SJSA1 (cell line): ENCODE results near the gene TBC1D22A. TPM values are rescaled to one million over a fixed set of nuclear protein-coding genes. Genes with fewer than 3 reads are reported as not detected.

Source experiments
- DNase-seq, 2 experiments: peaks; one replicate each; pipeline ENCODE4 v3.0.0-alpha.2; 2015 to 2020; ENCODE audit warnings: low spot score in 2 of 2, low read depth in 1 of 2
- H3K27ac ChIP-seq: fragments of 250-450 bp; sonication (Bioruptor Pico); 2 replicates; pipeline ENCODE4 v1.5.1; 2020; ENCODE audit warnings: mild to moderate bottlenecking, moderate library complexity
- H3K27me3 ChIP-seq: fragments of 250-450 bp; sonication (Bioruptor Pico); replicated peaks from 2 replicates; pipeline ENCODE4 v1.5.1; 2020; ENCODE audit warnings: mild to moderate bottlenecking, moderate library complexity
- H3K36me3 ChIP-seq: fragments of 250-450 bp; sonication (Bioruptor Pico); 2 replicates; pipeline ENCODE4 v1.5.1; 2020; ENCODE audit warnings: mild to moderate bottlenecking
- H3K4me1 ChIP-seq: fragments of 250-450 bp; sonication (Bioruptor Pico); replicated peaks from 2 replicates; pipeline ENCODE4 v1.6.1; 2021; ENCODE audit warnings: mild to moderate bottlenecking
- H3K4me3 ChIP-seq: fragments of 250-450 bp; sonication (Bioruptor Pico); 2 replicates; pipeline ENCODE4 v1.5.1; 2020; ENCODE audit warnings: mild to moderate bottlenecking
- H3K9me3 ChIP-seq: fragments of 250-450 bp; sonication (Bioruptor Pico); replicated peaks from 2 replicates; pipeline ENCODE4 v1.5.1; 2020; ENCODE audit warnings: mild to moderate bottlenecking
- total RNA-seq: library from RNA; depleted of rRNA; stranded (reverse); fragments of >200 nt; shearing (Covaris generic); gene quantifications from 2 replicates; pipeline ENCODE4 v1.2.3, GENCODE V29; 2014

TBC1D22A gene
- total RNA-seq, 1 experiment from 2014 or later, result 10.5 TPM

DNA sequence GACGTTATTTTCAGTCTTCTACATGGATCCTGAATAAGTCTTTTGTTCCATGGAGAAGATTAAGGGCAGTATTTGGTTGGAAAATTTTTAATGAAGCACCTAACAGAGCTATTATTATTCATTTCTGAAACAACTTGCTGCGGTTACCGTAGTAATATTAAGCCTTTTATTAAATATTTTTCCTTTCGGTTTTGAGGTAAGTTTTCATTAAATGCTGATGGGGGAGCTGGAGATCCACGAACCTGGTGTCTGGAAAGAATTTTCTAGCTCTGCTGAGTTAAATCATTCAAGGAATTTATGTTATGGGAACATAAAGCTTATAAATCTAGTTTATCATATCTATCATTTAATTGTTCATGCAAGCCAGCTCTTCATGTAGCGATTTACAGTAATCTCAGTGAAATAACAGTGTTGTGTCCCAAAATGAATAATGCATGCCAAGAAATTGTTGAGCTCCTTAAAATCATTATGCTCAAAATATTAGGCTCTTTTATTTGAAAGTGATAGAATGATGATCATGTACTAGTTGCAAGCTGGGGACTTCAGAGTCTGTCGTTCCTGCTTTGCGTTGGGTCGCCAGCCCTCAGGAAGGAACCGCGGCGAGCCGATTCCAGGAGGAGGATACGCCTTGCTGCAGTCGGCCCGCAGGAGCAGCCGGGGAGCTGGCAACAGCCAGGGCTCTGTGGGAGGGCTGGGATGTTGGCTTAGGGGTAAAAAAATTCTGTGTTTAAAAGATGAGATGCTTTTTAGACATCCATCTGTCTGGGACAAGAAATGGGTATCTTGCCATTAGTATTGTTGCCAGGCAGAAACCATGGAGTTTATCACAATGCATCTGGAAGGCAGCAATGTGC, 83.1 kb downstream of the TBC1D22A start:
- no peak overlapping the region for H3K27ac ChIP-seq
- no peak overlapping the region for H3K4me3 ChIP-seq
- peaks cover 5% of the 10 kb centered on the region for H3K4me1 ChIP-seq
- DNase-seq, result no peak
- no peaks in the 10 kb centered on the region for H3K27me3 ChIP-seq
- H3K36me3 ChIP-seq, result peaks cover under 1% of the 10 kb centered on the region; the same call in 1 of the 2 replicates
- H3K9me3 ChIP-seq, result no peaks in the 10 kb centered on the region

DNA sequence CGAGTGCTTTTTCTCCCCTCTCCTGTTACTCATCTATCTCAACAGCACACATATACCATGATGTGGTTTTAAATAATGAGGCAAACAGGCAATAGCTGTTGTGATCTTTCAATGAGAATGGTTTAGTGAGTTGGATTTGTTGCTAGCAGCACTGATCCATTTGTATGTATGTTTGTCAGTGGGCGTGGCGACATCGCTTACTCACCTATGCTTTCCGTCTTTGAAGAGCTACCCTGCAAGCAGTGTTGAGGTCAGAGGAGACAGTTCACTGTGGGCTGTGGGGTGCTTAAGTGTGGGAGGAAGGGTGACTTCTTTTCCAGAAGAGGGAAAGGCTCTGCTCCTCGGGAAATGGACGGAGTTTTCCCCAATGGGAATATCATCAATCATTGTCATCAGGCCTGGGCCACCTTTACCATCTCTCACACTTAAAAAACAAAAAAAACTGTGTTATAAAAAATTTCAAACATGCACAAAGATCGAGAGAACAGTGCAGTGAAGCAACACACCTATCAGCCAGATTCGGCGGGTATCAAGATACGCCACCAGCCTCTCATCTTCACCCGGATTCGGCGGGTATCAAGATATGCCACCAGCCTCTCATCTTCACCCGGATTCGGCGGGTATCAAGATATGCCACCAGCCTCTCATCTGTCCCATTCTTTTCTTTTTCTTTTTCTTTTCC, 83.8 kb downstream of the TBC1D22A start:
- no peak overlapping the region for H3K4me3 ChIP-seq

DNA sequence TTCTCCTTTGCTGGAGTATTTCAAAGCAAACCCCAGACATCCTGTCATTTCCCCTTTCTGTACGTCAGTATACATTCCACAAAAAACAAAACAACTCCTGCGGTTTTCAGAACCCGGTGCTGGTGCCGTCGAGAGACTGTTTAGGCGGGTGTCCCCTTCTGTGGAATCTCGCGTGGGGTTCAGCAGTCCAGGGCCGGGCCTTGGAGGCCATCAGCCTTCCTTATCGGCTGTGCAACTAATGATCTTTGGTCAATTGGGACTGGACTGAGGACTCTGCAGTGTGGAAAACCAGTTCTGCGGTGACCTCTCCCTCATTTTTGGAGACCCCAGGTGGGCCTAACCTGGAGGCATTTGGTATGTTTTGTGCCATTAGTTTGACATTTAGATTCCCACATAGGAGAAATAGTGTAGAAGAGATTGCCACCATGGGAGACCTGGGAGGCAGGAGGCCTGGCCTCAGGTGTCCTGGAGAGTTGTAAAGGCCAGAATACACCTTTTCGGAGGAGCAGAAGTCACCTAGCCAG, 84.4 kb downstream of the TBC1D22A start:
- peaks cover 5% of the 10 kb centered on the region for H3K4me1 ChIP-seq
- H3K27me3 ChIP-seq, result no peaks in the 10 kb centered on the region
- no peak overlapping the region for H3K27ac ChIP-seq
- H3K9me3 ChIP-seq, result no peaks in the 10 kb centered on the region
- no peak for DNase-seq
- peaks cover 3% of the 10 kb centered on the region; the same call in 1 of the 2 replicates for H3K36me3 ChIP-seq
- no peak overlapping the region for H3K4me3 ChIP-seq

More for the DNA sequence above, 83.8 kb downstream of the TBC1D22A start:
- Histone ChIP-seq H3K27me3 (no peaks in the 10 kb centered on the region), H3K27ac (no peak overlapping the region), H3K9me3 (no peaks in the 10 kb centered on the region), H3K4me1 (peaks cover 5% of the 10 kb centered on the region), H3K36me3 (peaks cover 3% of the 10 kb centered on the region; the same call in 1 of the 2 replicates)
- no peak for DNase-seq

DNA sequence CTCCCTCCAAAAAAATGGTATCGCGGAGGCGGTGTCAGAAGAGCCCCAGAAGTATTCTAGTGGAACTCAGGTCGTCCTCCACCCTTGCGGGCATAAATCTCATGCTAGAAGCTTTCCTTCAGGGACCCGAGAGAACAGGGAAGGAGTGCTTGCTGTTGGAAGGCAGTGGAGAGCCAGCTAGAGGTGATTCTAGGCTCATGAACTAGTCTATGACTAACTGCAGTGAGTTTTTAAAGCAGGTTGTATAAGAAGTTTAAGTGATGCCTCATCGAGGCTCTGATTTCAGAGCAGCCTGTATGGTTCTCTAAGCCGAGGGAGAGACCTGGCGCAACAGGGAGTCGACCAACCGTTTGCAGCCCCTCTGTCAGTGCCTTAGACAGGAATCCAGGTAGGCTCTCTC, 85.7 kb downstream of the TBC1D22A start:
- H3K36me3 ChIP-seq, result peaks cover 3% of the 10 kb centered on the region; the same call in 1 of the 2 replicates
- no peak for DNase-seq
- H3K27me3 ChIP-seq, result no peaks in the 10 kb centered on the region
- no peak overlapping the region for H3K4me3 ChIP-seq
- H3K27ac ChIP-seq, result no peak overlapping the region
- H3K4me1 ChIP-seq, result peaks cover 5% of the 10 kb centered on the region
- H3K9me3 ChIP-seq, result no peaks in the 10 kb centered on the region

DNA sequence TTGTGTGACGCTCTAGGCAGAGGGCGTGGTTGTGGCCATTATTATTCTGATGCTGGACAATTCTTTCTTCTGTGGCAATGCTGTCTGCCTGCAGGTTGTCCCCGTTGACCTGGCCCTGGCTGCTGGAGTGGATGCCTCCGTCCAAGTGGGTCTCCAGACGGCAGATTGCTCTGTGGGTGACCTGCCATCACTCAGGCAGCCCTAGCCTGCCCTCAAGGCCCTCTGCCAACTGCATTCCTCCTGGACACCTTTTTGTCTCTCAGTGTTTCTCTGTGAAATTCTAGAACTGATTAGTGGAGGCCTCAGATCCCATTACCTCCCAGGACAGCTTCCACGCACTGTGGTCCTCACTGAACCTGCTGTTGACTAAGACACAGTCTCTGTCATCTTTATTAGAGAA, 86.7 kb downstream of the TBC1D22A start:
- DNase-seq, result no peak

DNA sequence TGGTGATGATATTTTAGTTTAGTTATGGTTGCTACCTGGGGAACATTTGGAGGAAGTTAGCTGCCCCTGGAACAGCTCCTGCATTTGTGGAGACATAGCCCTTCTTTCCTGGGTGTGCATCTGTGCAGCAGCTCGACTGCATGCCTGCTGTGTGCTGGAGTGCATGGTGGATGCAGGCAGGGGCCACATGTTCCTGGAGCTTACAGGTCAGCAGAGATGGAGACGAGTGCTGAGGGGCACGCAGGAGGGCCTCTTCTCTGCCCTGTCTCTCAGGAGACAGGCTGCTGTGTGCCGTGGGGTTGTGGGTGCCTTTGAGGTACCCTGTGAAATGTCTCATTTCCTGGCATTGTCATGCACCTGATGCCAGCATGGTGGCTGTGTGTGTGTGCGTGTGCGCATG, 87.5 kb downstream of the TBC1D22A start:
- no peak overlapping the region for H3K27ac ChIP-seq

More for the DNA sequence above, 86.7 kb downstream of the TBC1D22A start:
- Histone ChIP-seq H3K4me3 (no peak overlapping the region), H3K36me3 (peaks cover 3% of the 10 kb centered on the region; the same call in 1 of the 2 replicates), H3K27me3 (no peaks in the 10 kb centered on the region), H3K27ac (no peak overlapping the region), H3K9me3 (no peaks in the 10 kb centered on the region), H3K4me1 (peaks cover 5% of the 10 kb centered on the region)

DNA sequence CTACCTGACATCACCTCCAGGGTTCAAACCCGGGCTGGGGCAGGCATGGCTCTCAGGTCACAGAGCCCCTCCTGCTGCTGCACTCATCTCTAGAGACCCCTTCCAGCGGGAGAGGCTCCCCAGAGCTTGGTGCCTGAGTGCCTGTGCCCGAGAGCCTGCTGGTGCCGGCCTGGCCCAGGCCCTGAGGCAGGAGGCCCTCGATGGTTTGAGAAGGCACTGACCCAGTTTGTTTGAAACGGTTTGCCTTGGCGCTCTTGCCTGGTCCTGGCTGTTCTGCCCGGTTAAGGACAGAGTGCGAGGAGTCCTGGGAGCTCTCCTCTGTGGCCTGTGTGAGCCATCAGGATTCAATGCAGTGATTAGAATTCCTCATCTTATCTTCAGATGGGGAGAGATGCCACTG, 88.9 kb downstream of the TBC1D22A start:
- no peak for DNase-seq
- Histone ChIP-seq H3K4me3 (no peak overlapping the region), H3K4me1 (peaks cover under 1% of the 10 kb centered on the region), H3K27ac (no peak overlapping the region), H3K36me3 (peaks cover 3% of the 10 kb centered on the region; the same call in 1 of the 2 replicates), H3K27me3 (no peaks in the 10 kb centered on the region), H3K9me3 (no peaks in the 10 kb centered on the region)

More for the DNA sequence above, 87.5 kb downstream of the TBC1D22A start:
- DNase-seq, result no peak
- Histone ChIP-seq H3K27me3 (no peaks in the 10 kb centered on the region), H3K36me3 (peaks cover 3% of the 10 kb centered on the region; the same call in 1 of the 2 replicates), H3K4me3 (no peak overlapping the region), H3K4me1 (peaks cover 5% of the 10 kb centered on the region), H3K9me3 (no peaks in the 10 kb centered on the region)

DNA sequence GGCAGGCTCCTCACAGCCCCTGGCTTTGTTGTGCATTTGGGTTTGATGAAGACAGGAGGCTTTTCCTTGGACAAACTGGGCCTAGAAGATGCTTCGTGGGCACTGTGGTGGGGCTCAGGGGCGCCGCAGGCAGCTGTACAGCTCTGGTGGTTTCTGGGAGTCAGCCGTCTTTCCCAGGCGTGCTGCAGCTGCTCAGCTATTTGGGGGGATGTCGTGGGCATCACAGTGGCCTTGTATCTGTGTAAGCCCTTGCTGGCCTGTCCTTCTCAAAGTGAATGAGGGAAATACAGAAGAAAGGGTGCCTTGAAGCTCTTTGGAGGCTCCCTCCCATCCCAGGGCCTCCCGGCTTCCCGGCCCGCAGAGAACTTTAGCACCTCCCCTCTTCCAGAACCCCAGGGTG, 89.5 kb downstream of the TBC1D22A start:
- H3K27ac ChIP-seq, result no peak overlapping the region
- DNase-seq, result no peak
- no peaks in the 10 kb centered on the region for H3K4me1 ChIP-seq
- H3K36me3 ChIP-seq, result peaks cover 3% of the 10 kb centered on the region; the same call in 1 of the 2 replicates
- H3K9me3 ChIP-seq, result no peaks in the 10 kb centered on the region
- H3K27me3 ChIP-seq, result no peaks in the 10 kb centered on the region
- no peak overlapping the region for H3K4me3 ChIP-seq

DNA sequence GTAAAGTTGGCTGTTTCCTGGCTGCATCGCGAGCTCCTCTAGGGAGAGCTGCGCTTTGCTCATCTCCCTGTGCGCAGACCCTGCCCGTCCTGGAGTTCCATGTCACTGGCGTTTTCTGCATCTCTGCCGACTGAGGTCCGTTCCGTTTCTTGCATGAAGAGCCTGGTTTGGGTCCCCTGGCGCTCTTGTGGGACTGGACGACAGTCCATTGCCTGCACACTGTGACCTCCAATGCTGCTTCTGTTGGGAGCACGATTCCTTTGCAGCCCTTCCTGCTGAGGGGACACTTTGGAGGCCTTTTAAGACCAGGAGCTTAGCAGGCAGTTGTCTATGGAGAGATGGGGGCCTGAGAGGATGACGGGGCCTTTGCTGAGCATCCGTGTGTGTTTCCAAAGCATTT, 90.3 kb downstream of the TBC1D22A start:
- H3K27ac ChIP-seq, result no peak overlapping the region
- no peak for DNase-seq
- H3K27me3 ChIP-seq, result no peaks in the 10 kb centered on the region
- H3K4me1 ChIP-seq, result no peaks in the 10 kb centered on the region
- peaks cover 3% of the 10 kb centered on the region; the same call in 1 of the 2 replicates for H3K36me3 ChIP-seq
- no peaks in the 10 kb centered on the region; the same call in 1 of the 2 replicates for H3K9me3 ChIP-seq
- H3K4me3 ChIP-seq, result no peak overlapping the region

DNA sequence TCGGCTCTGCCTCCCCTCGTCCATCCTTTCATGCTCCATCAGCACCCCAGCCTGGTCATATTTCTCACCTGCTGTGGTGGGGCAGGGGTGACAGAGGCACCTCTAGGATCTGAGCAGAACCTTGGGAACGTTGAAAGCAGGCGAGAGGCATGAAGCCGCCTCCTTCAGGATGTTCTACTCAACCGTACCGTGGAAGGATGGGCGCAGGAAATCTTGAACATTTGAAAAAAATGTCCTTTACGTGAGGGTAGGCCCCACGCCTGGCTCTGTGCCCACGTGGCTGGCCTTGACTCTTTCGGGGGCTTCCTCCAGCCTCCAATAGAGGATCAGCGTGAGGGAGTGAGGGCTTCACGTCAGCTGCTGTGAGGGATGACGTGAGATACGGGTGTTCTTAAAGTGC, 90.7 kb downstream of the TBC1D22A start:
- Histone ChIP-seq H3K4me3 (no peak overlapping the region), H3K4me1 (no peaks in the 10 kb centered on the region), H3K27me3 (no peaks in the 10 kb centered on the region), H3K36me3 (peaks cover 3% of the 10 kb centered on the region; the same call in 1 of the 2 replicates), H3K9me3 (no peaks in the 10 kb centered on the region; the same call in 1 of the 2 replicates), H3K27ac (no peak overlapping the region)
- DNase-seq, result no peak

DNA sequence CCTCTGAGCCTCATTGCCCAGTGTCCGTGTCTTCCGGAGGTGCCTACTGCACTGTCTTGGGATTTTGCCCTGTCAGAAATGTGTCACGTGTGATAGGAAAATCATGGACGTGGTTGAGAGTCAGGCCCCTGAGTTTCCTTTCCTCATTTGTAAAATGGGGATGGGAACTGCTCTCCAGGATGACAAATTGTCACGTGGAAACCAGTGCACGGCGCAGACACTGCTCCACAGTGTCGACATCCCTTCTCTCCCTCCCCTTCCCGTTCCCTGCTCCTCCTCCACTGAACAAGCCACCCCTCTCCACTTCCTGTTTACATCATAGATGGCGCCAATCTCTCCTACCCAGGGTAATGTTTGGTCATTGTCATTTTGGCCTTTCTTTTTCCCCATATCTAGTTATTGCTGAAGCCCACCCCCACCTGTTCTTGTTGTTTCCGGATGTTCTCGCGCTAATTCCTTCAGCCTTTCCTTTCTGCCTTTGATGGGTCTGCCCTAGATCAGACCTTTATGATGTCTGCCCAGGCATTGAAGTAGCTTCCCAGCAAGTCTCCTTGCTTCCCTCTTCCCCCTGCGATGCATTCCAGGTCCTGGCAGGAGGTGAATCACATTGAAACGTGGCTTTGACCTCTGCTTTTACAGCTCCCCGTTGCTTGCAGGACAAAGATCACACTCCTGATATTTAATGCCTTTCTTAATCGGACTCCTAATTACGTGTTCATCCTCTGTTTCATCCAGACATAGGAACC, 91.8 kb downstream of the TBC1D22A start:
- H3K4me3 ChIP-seq, result no peak overlapping the region
- no peak for DNase-seq
- no peaks in the 10 kb centered on the region; the same call in 1 of the 2 replicates for H3K9me3 ChIP-seq
- no peaks in the 10 kb centered on the region for H3K4me1 ChIP-seq
- H3K27ac ChIP-seq, result no peak overlapping the region
- H3K27me3 ChIP-seq, result no peaks in the 10 kb centered on the region
- peaks cover 3% of the 10 kb centered on the region; the same call in 1 of the 2 replicates for H3K36me3 ChIP-seq

DNA sequence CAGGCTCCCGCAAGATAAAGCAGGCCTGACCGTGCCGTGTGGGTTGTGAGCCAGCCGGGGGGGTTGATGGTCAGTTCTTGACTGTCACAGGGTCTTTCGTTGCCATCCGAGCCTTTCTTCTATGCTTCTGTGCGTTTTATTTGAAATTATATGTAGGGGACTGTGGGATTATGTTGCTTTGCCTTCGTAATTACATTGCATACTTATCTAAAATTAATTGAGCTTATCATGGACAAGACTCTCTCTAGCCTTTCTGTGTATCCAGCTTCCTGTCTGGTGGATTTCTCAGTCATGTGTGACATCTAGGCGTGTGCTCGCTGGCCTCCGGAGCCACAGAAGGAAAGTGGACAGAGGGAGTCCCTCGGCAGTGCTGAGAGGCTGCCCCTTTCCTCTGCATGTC, 93.2 kb downstream of the TBC1D22A start:
- no peak for DNase-seq
- Histone ChIP-seq H3K36me3 (peaks cover under 1% of the 10 kb centered on the region; the same call in 1 of the 2 replicates), H3K27me3 (no peaks in the 10 kb centered on the region), H3K9me3 (no peaks in the 10 kb centered on the region; the same call in 1 of the 2 replicates), H3K27ac (no peak overlapping the region), H3K4me3 (no peak overlapping the region), H3K4me1 (no peaks in the 10 kb centered on the region)

DNA sequence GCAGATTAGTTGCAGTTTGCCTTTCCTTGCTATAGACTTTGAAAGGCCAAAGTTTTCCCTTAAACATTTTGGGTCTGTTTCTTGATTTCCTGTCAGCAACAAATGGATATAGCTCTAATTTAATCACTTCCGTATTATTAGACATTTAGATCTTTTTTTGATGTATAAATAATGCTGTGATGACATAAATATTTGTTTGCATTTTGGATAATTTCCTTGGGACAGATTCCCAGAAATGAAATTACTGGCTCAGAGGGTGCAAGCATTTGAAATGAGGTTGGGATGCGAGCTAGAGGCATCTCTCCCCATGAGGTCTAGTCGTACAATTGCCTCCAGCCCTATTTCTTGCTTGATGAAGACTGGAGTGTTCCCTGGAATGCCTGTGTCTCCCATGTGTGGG, 94.2 kb downstream of the TBC1D22A start:
- Histone ChIP-seq H3K27ac (no peak overlapping the region), H3K4me3 (no peak overlapping the region), H3K4me1 (no peaks in the 10 kb centered on the region), H3K27me3 (no peaks in the 10 kb centered on the region), H3K9me3 (no peaks in the 10 kb centered on the region; the same call in 1 of the 2 replicates), H3K36me3 (no peaks in the 10 kb centered on the region)
- DNase-seq, result no peak
